Measurements from ENCODE around the gene KPNA1. TPM values are rescaled to one million over a fixed set of nuclear protein-coding genes. Genes with fewer than 3 reads are reported as not detected.

The KPNA1 gene
- total RNA-seq, 1 experiment from 2014 or later: 28.9 TPM

DNA sequence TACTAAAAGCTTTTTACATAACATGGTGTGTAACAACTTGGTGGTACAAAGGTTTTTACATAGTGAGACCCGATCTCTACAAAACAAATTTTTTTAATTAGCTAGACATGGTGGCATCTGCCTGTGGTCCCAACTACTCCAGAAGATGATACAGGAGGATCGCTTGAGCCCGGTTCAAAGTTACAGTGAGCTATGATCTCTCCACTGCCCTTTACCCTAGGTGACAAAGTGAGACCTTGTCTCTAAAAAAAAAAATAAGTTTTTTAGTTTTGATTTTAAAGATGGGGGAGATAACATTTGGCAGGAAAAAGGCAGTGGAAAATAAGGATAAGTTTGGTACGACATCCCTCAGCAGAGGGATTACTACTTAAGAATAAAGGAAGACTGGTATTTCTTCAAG is 124.8 kb downstream of the KPNA1 start:
- no peak for DNase-seq (ENCODE audit: extremely low read depth, low read depth)

DNA sequence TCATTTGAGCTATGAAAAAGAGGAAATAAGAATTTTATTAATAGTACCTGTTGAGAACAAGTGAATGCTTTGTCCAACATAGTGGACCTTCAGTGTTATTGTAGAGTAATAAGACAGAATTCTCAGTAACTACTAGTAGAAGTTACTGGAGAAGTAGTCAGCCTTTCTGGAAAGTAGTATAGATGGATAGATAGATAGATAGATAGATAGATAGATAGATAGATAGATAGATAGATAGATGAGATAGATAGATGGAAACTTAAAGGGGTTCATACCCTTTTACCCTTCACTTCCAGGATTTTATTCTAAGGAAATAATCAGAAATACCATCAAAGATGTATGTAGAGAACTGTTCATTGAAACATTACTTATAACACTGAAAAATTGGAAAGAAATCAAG is 125.5 kb downstream of the KPNA1 start:
- DNase-seq (ENCODE audit: extremely low read depth, low read depth): no peak

DNA sequence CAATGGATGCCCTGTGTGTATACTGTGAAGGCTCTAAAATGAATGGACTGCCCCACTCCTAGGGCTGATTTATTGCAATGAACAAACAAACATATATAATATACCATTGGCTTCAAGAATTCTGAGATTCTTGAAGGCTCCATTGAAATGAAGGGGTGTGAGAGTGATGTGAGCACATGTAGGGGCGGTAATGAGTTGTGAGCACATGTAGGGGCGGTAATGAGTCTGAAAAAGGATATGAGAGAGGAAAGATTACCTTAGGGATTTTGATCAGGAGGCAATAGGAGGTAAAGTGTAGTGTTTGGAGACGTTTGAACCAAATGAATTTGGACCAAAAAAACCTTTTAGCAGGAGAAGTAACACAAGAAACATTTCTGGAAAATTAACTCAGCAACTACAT is 127.0 kb downstream of the KPNA1 start:
- DNase-seq (ENCODE audit: extremely low read depth, low read depth): no peak

DNA sequence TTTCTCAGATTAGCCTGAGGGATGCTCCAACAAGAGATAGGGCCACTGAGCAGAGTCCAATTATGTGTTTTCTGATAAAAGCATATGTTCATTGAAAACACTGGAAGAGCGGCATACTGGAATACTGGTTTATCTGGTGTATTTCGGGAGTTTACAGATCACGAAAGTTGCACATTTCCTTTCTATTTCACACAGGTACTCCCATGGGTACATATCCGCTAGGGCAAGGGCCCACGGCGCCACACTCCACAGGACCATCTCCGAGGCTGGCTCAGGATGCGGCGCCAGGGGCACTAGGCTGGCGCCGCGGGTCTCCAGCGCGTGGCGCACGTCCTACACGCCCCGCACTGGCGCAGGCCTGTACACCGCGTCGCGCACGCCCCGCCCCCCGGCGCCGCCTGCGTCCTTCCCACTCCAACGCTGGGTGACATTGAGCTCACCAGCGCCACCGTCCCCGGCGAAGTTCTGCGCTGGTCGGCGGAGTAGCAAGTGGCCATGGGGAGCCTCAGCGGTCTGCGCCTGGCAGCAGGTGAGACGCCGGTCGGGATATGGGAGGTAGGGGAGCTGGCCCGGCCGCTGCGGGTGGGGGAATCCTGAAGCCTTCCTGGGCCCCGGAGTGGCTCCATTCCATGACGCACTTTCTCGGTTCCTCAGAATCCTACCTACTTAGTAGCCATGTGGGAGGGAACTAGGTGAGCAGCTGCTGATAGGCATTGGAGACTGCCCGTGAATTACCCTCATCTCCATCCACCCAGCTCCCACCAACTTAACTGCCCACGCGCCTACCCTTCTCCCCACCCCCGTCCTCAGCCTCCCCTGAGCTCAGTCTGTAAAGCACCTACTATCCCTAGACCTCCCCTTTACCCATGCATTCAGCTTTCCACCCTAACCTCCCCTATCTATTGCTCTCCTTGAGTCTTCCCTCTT is 130.7 kb downstream of the KPNA1 start, which contains the start of gene FAM162A:
FAM162A (plus strand) TSS at position 412 of the 927 bp plus-strand sequence; CDS start at position 496, 84 bp downstream.
- DNase-seq (ENCODE audit: extremely low read depth, low read depth): peak; percentile 86

DNA sequence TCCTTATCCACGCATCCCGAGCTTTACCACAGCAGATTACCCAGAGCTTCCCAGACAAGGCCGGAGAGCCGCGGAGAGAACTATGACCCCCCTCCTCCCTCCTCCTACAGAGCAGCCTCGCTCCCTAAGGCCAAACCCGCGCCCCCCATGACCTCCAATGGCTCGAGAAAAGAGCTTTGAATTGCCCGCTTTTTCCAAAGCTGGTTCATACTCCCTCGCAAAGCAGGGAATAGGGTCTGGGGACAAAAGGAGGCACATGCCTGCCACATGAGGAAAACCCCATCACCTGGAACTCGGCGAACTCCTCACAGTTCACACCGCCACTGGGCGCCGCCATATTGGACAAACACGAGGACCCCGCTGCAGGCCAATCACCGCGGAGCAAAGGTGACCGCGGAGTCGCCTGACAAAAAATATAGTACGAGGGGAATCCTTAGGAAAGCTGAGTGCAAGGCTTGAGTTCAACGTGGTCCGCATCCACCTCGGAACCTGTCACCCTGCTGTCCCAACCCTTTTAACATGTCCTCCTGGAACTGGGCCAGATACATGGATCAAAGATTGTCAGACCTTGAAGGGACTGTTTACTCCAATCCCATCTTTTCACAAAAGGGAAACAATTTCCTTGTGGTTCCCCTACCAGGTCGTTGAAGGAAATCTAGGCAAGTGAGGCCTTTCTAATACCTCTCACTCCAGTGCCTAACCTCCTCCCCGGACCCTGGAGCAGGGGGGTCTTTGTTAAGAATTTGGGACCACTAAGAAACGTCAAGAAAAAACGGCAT is 131.7 kb downstream of the KPNA1 start, which contains the start of gene MIX23:
MIX23 (minus strand) TSS at position 344 of the 779 bp plus-strand sequence; CDS start at position 337, 7 bp downstream.
- DNase-seq (ENCODE audit: extremely low read depth, low read depth): peak; percentile 79

DNA sequence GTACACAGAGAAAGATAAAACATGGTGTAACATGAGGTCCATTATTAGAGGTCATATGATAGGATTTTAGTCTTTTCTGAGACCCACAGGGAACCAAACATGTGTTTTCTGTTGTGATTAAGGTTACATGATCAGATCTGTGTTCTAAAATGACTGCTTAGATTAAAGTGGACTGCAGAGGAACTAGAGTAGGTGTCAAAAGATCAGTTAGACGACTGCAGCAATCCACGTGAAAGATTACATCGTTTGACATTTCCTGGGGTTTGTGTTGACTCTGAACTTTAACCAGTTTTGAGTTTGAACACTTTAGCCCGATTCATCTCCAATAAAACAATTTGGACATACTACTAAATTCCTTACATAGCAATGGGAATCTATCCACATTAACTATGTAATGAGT is 136.8 kb downstream of the KPNA1 start:
- no peak for DNase-seq (ENCODE audit: extremely low read depth, low read depth)

DNA sequence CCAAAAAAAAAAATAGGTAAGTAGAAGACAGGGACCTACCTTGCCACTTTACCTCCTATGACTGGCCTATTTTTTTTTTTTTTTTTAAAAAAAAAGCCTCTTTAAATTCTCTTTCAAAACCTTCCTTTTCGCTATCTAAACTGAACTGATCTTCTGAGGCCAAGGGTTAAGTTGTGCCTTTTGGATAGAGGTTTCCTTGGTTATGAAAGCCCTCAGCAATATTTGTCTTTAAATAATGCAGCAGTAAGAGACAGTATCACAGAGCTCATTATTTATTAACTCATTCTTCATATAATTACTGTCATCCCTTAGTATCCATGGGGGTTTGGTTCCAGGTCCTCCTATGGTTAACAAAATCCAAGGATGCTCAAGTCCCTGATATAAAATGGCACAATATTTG is 140.7 kb downstream of the KPNA1 start:
- DNase-seq (ENCODE audit: extremely low read depth, low read depth): no peak

Small RNAs within 50 kb of the gene (small RNA-seq; reads per million reads assigned to genes)
- 0 reads per million in 2 experiments for gene AC083798.1
- gene AC096861.1: 0 reads per million in 2 experiments

Other genes starting within 250 kb of the KPNA1 start
- gene CSTA, start 189.7 kb downstream of the KPNA1 start, total RNA-seq (2014; rRNA removed; shearing (Covaris generic)): 6.5 and 8.3 TPM in 2 replicates
- gene MIX23, start 131.7 kb downstream of the KPNA1 start, total RNA-seq (2014; rRNA removed; shearing (Covaris generic)): 116 and 126 TPM in 2 replicates
- gene FAM162A, start 130.8 kb downstream of the KPNA1 start, total RNA-seq (2014; rRNA removed; shearing (Covaris generic)): 32.7 and 46.6 TPM in 2 replicates
- gene WDR5B, start 98.9 kb downstream of the KPNA1 start, total RNA-seq (2014; rRNA removed; shearing (Covaris generic)): 5.1 and 6.4 TPM in 2 replicates
- gene PARP9, start 49.4 kb upstream of the KPNA1 start, total RNA-seq (2014; rRNA removed; shearing (Covaris generic)): 6.8 and 8.8 TPM in 2 replicates
- 12.8 TPM in 2 replicates for gene DTX3L, start 49.4 kb upstream of the KPNA1 start, total RNA-seq (2014; rRNA removed; shearing (Covaris generic))
- not detected in 2 replicates for gene PARP15, start 62.7 kb upstream of the KPNA1 start, total RNA-seq (2014; rRNA removed; shearing (Covaris generic))
- 25.9 and 28.6 TPM in 2 replicates for gene PARP14, start 165.9 kb upstream of the KPNA1 start, total RNA-seq (2014; rRNA removed; shearing (Covaris generic))